Transverse colon (tissue), 4 donors: ENCODE measurements around the gene ZNF337. TPM values are rescaled to one million over a fixed set of nuclear protein-coding genes. Genes with fewer than 3 reads are reported as not detected.
"Not testable (repeated sequence)": the region's sequence is repeated elsewhere in the genome, so short reads cannot be mapped to it uniquely, and the experiment has no call there.

Source experiments
- DNase-seq: peaks from one replicate; pipeline ENCODE4 v3.0.0-alpha.2; 2019
- H3K27ac ChIP-seq, 4 donors: fragments of 200-600 bp; sonication (generic); 2 replicates each; pipeline ENCODE4 v1.5.1; 2016 to 2018; ENCODE audit warnings: inconsistent platforms in 4 of 4
- H3K27me3 ChIP-seq: fragments of 200-600 bp; sonication (generic); 2 replicates; pipeline ENCODE4 v1.5.1; 2017; ENCODE audit warnings: inconsistent platforms
- H3K36me3 ChIP-seq, 4 donors: fragments of 200-600 bp; sonication (generic); 2 replicates each; pipeline ENCODE4 v1.5.1; 2017 to 2019; ENCODE audit warnings: inconsistent platforms in 4 of 4
- H3K4me1 ChIP-seq, 4 donors: fragments of 200-600 bp; sonication (generic); 2 replicates each; pipeline ENCODE4 v1.5.1; 2017 to 2020; ENCODE audit warnings: inconsistent platforms in 4 of 4
- H3K4me3 ChIP-seq, 4 donors: fragments of 200-600 bp; sonication (generic); 1 replicate in 1 of 4; 2 replicates in 3 of 4; pipeline versions ENCODE4 v1.5.1 to v1.6.1; 2017 to 2019; ENCODE audit warnings: inconsistent platforms in 4 of 4
- H3K9me3 ChIP-seq, 2 donors: fragments of 200-600 bp; sonication (generic); 2 replicates each; pipeline ENCODE4 v1.5.1; 2017 to 2019; ENCODE audit warnings: inconsistent platforms in 2 of 2
- EP300 ChIP-seq: sonication (generic); formaldehyde crosslinking; IDR thresholded peaks from one replicate; pipeline ENCODE4 v1.6.1; 2017; ENCODE audit warnings: antibody characterized with exemption, low read depth
- POLR2A ChIP-seq: fragments of 450-650 bp; IDR thresholded peaks from one replicate; pipeline ENCODE4 v1.6.1; 2016; ENCODE audit warnings: antibody characterized with exemption, mild to moderate bottlenecking, moderate library complexity
- POLR2AphosphoS5 ChIP-seq, 3 donors: sonication (generic); formaldehyde crosslinking; IDR thresholded peaks; one replicate each; pipeline ENCODE4 v1.6.1; 2016; ENCODE audit warnings: antibody characterized with exemption in 3 of 3
- WGBS, 2 donors: methylation state at CpG; one replicate each; pipeline ENCODE4 v1.1.5; 2018; ENCODE audit warnings: low coverage in 1 of 2; 5-methylcytosine and 5-hydroxymethylcytosine counted together
- in situ Hi-C, 4 donors: fragments of 200-750 bp; cut with MboI; loops; one replicate each; pipeline versions ENCODE4 v1.15.0 to v1.15.1; 2017; ENCODE audit warnings: low sequenced_read_pairs in 3 of 4, low pct_ligation_motif_present in 1 of 4, low pct_unique_long_range_greater_than_20kb in 1 of 4
- intact Hi-C: fragments of 100-400 bp; cut with DNase I; formaldehyde crosslinking; loops from one replicate; pipeline ENCODE4 v1.15.1; 2023; ENCODE audit warnings: low total_unique reads
- total RNA-seq, 4 donors: library from RNA; depleted of rRNA; stranded (reverse); fragments of >200 nt; gene quantifications; one replicate each; pipeline ENCODE4 v1.1.0, GENCODE V29; 2016
- TF ChIP-seq, protein P1 (sequence below), 5 experiments: fragments of 200-600 bp in 3 of 5; fragments of 450-650 bp in 2 of 5; sonication (generic) in 3 of 5; IDR thresholded peaks; 1 replicate in 2 of 5; 2 replicates in 3 of 5; pipeline ENCODE4 v1.5.1; 2016 to 2017; ENCODE audit warnings: antibody characterized with exemption in 5 of 5, inconsistent platforms in 3 of 5, mild to moderate bottlenecking in 2 of 5, moderate library complexity in 1 of 5

Gene ZNF337
- total RNA-seq, 4 donors from 2014 or later: 5.2 to 17.1 (median 11.0) TPM

DNA sequence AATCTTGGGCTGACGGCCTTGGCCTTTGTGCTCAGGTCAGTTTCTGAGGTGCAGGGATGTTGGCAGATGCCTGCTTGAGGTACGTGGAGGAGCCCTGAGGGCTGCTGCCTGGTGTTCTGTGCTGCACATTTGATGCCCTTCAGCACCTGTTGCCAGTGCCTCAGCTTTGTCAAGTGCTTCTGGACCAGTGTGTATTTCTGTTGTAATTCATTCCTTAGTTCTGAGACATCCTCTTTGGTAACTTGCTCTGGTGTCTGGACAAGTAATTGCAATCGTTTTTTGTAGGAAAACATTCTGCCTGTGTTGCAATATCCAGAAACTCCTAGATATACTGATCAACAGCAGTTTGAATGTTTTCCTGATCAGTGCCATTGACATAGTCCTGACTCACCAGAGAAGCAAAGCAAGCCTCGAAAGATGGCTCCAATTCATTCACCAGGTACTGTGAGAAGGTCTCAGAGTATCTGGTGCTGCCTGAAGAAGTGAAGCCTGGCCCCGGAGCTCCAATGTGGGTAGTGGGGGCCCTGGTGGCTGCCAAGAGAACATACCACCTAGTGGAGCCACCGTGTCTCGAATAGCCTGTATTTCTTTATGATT, 26.7 kb downstream of the ZNF337 start:
- peaks cover 0 to 6% (median 1%) of the 10 kb centered on the region in 4 donors for H3K36me3 ChIP-seq
- DNase-seq: no peak
- WGBS, 2 donors: 76 to 95% methylated on average over 3 to 7 of the region's 7 CpGs
- no peaks in the 10 kb centered on the region for H3K4me1 ChIP-seq
- H3K27me3 ChIP-seq: no peaks in the 10 kb centered on the region
- intact Hi-C loops: no loop called here
- H3K4me3 ChIP-seq: no peak overlapping the region
- TF ChIP-seq EP300: no peak
- TF ChIP-seq, protein P1, sequence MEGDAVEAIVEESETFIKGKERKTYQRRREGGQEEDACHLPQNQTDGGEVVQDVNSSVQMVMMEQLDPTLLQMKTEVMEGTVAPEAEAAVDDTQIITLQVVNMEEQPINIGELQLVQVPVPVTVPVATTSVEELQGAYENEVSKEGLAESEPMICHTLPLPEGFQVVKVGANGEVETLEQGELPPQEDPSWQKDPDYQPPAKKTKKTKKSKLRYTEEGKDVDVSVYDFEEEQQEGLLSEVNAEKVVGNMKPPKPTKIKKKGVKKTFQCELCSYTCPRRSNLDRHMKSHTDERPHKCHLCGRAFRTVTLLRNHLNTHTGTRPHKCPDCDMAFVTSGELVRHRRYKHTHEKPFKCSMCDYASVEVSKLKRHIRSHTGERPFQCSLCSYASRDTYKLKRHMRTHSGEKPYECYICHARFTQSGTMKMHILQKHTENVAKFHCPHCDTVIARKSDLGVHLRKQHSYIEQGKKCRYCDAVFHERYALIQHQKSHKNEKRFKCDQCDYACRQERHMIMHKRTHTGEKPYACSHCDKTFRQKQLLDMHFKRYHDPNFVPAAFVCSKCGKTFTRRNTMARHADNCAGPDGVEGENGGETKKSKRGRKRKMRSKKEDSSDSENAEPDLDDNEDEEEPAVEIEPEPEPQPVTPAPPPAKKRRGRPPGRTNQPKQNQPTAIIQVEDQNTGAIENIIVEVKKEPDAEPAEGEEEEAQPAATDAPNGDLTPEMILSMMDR (IDR thresholded peaks at IDR 0.05): no peak
- no peak for TF ChIP-seq POLR2AphosphoS5 (IDR thresholded peaks at IDR 0.05)
- TF ChIP-seq POLR2A: no peak
- no peaks in the 10 kb centered on the region for H3K9me3 ChIP-seq
- in situ Hi-C loops: no loop called here
- no peak overlapping the region for H3K27ac ChIP-seq

DNA sequence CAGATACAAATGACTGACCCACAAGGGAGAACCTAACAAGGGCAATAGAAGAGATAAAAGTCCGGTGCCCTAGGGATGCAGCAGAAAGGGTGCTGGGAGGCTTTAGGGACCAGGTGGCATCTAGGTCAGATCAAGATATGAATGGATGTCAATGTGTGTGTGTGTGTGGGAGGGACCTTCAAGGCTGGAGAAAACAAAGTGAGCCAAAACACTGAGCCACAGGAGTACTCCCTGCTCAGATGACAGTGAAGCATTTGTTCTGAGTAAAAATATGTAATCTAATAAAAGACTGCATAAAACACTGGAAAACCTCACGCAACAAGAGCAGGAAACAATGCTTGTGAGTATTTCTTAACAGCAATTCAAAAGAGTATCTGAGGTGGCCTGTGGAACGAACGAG, 28.2 kb downstream of the ZNF337 start:
- Histone ChIP-seq H3K9me3 (no peaks in the 10 kb centered on the region), H3K4me3 (no peak overlapping the region), H3K4me1 (no peaks in the 10 kb centered on the region), H3K36me3 (peaks cover 0 to 3% (median 0%) of the 10 kb centered on the region in 4 donors), H3K27me3 (no peaks in the 10 kb centered on the region), H3K27ac (no peak overlapping the region)
- in situ Hi-C loops: no loop called here
- DNase-seq: no peak
- intact Hi-C loops: no loop called here
- WGBS, 2 donors: 71 to 83% methylated on average over 1 to 4 of the region's 4 CpGs
- TF ChIP-seq EP300: no peak
- no peak for TF ChIP-seq POLR2A
- no peak for TF ChIP-seq POLR2AphosphoS5 (IDR thresholded peaks at IDR 0.05)
- TF ChIP-seq, protein P1 (IDR thresholded peaks at IDR 0.05): no peak

GRCh38 chr20:25659999-25660398, 36.7 kb downstream of the ZNF337 start:
- Histone ChIP-seq H3K9me3 (no peaks in the 10 kb centered on the region), H3K27ac (no peak overlapping the region), H3K4me1 (no peaks in the 10 kb centered on the region), H3K4me3 (no peak overlapping the region), H3K27me3 (no peaks in the 10 kb centered on the region), H3K36me3 (no peaks in the 10 kb centered on the region)
- no peak for DNase-seq
- TF ChIP-seq POLR2AphosphoS5 (IDR thresholded peaks at IDR 0.05) (no peak), POLR2A (no peak), EP300 (no peak)
- TF ChIP-seq, protein P1 (IDR thresholded peaks at IDR 0.05): no peak
- intact Hi-C loops: no loop called here
- in situ Hi-C loops: no loop called here

DNA sequence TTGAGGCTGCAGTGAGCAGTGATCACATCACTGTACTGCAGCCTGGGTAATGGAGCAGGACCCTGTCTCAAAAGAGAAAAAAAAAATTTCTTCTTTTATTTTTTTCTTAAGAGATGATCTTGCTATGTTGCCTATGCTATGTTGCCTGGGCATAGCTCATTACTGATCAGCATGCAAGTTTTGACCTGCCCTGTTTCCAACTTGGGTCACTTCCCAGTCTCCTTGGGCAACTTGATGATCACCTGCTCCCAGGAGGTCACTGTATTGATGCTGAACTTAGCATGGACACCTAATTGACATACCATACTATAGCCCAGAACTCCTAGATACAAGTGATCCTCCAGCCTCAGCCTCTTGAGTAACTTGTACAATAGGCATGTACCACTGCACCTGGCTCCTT, 42.2 kb downstream of the ZNF337 start:
- H3K4me1 ChIP-seq: no peaks in the 10 kb centered on the region
- H3K9me3 ChIP-seq: no peaks in the 10 kb centered on the region
- H3K27me3 ChIP-seq: no peaks in the 10 kb centered on the region
- no peak for DNase-seq
- no peak overlapping the region for H3K4me3 ChIP-seq
- no peaks in the 10 kb centered on the region for H3K36me3 ChIP-seq
- in situ Hi-C loops (no loop called here), intact Hi-C loops (loop anchor here (5.0 kb wide), 1 partner anchor 1592 kb away; no protein-coding TSS in a partner anchor)
- TF ChIP-seq, protein P1 (IDR thresholded peaks at IDR 0.05): no peak
- TF ChIP-seq POLR2AphosphoS5 (IDR thresholded peaks at IDR 0.05) (no peak), POLR2A (no peak), EP300 (no peak)
- H3K27ac ChIP-seq: no peak overlapping the region

DNA sequence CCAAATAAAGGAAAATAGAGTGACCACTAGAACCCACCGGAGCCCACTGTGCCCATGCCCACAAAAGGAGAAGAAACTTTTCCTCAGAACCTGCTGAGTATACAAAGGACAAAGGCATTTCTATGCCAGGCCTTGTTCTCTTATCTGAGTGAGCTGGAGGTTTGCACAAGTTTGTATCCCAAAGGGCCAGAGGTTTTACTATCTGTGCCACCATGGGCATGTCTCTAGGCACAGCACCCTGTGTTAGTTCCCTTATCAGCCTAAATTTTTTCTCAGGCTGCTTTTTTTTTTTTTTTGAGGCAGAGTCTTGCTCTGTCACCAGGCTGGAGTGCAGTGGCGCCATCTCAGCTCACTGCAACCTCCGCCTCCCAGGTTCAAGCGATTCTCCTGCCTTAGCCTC, 43.8 kb downstream of the ZNF337 start:
- H3K36me3 ChIP-seq, in situ Hi-C loops, DNase-seq, H3K4me3 ChIP-seq, H3K27ac ChIP-seq, H3K27me3 ChIP-seq, H3K9me3 ChIP-seq, H3K4me1 ChIP-seq: not testable (repeated sequence)
- WGBS, 2 donors: 98% methylated on average over 4 of the region's 4 CpGs; no CpG with 5 or more reads in 1 of the 2 donors
- intact Hi-C loops: loop anchor here (5.0 kb wide), 1 partner anchor 1591 kb away; no protein-coding TSS in a partner anchor
